WTC11 (cell line): ENCODE results near the gene EEF1AKMT3. TPM values are rescaled to one million over a fixed set of nuclear protein-coding genes. Genes with fewer than 3 reads are reported as not detected.

ENCODE experiments used
- ATAC-seq: fragments of 200-7000 bp; cut with Tn5 transposase; 2 replicates; pipeline ENCODE4 v1.10.0; 2021; ENCODE audit warnings: mild to moderate bottlenecking, moderate library complexity
- CTCF ChIA-PET: fragments of 300-600 bp; sonication (Branson Sonifier 250); formaldehyde crosslinking; loops from one replicate; lab custom pipeline; 2021; ENCODE audit warnings: antibody characterized with exemption; lab: Charles Lee
- POLR2A ChIA-PET: fragments of 350-600 bp; sonication (Branson Sonifier 250); formaldehyde crosslinking; loops from one replicate; lab custom pipeline; 2021; ENCODE audit warnings: antibody characterized with exemption; lab: Charles Lee
- DNase-seq: peaks from one replicate; pipeline ENCODE4 v3.0.0; 2021; ENCODE audit warnings: low spot score
- H3K27ac Mint-ChIP-seq: 2 replicates; pipeline ENCODE4 v1.8.0; 2021; ENCODE audit warnings: mixed read lengths
- H3K27me3 Mint-ChIP-seq: 2 replicates; pipeline ENCODE4 v1.8.0; 2021; ENCODE audit warnings: low read depth, mild to moderate bottlenecking, moderate library complexity, mixed read lengths
- H3K36me3 Mint-ChIP-seq: 2 replicates; pipeline ENCODE4 v1.8.0; 2021; ENCODE audit warnings: mixed read lengths
- H3K4me1 Mint-ChIP-seq: 2 replicates; pipeline ENCODE4 v1.8.0; 2022; ENCODE audit warnings: mixed read lengths
- H3K4me3 Mint-ChIP-seq: 2 replicates; pipeline ENCODE4 v1.8.0; 2021; ENCODE audit warnings: mild to moderate bottlenecking, moderate library complexity, mixed read lengths
- H3K9me3 Mint-ChIP-seq: 2 replicates; pipeline ENCODE4 v1.8.0; 2021; ENCODE audit warnings: mixed read lengths
- ATF1 ChIP-seq: sonication (generic); formaldehyde crosslinking; IDR thresholded peaks from 2 replicates; pipeline ENCODE4 v1.8.1; 2023; ENCODE audit warnings: mild to moderate bottlenecking, moderate library complexity, missing genetic modification reagents
- GRHL2 ChIP-seq: fragments of 250-450 bp; sonication (Bioruptor Pico); IDR thresholded peaks from 2 replicates; pipeline ENCODE4 v1.8.0; 2022; ENCODE audit warnings: mild to moderate bottlenecking, moderate library complexity; ENCODE audit not compliant: insufficient replicate concordance, severe bottlenecking
- MYBL2 ChIP-seq: sonication (generic); formaldehyde crosslinking; IDR thresholded peaks from 2 replicates; pipeline ENCODE4 v1.8.1; 2023; ENCODE audit warnings: mild to moderate bottlenecking, moderate library complexity, missing genetic modification reagents
- ZNF232 ChIP-seq: sonication (generic); formaldehyde crosslinking; IDR thresholded peaks from 2 replicates; pipeline ENCODE4 v1.8.0; 2022; ENCODE audit warnings: mild to moderate bottlenecking, missing genetic modification reagents
- ZNF263 ChIP-seq: sonication (generic); formaldehyde crosslinking; IDR thresholded peaks from 2 replicates; pipeline ENCODE4 v1.8.1; 2022; ENCODE audit warnings: low read depth, mild to moderate bottlenecking, moderate library complexity, missing genetic modification reagents
- total RNA-seq: library from RNA; stranded (reverse); gene quantifications from 3 replicates; pipeline ENCODE4 v1.2.3, GENCODE V29; 2021
- TF ChIP-seq, protein P1 (sequence below): sonication (generic); formaldehyde crosslinking; IDR thresholded peaks from 2 replicates; pipeline ENCODE4 v1.8.1; 2023; ENCODE audit warnings: mild to moderate bottlenecking, missing genetic modification reagents, borderline replicate concordance
- TF ChIP-seq, protein P2 (sequence below): sonication (generic); formaldehyde crosslinking; IDR thresholded peaks from 2 replicates; pipeline ENCODE4 v1.8.1; 2022; ENCODE audit warnings: mild to moderate bottlenecking, moderate library complexity, missing genetic modification reagents
- TF ChIP-seq, protein P3 (sequence below): sonication (generic); formaldehyde crosslinking; IDR thresholded peaks from 2 replicates; pipeline ENCODE4 v1.8.1; 2023; ENCODE audit warnings: mild to moderate bottlenecking, missing genetic modification reagents, moderate library complexity
- TF ChIP-seq, protein P4 (sequence below): sonication (generic); formaldehyde crosslinking; IDR thresholded peaks from 2 replicates; pipeline ENCODE4 v1.8.0; 2022; ENCODE audit warnings: mild to moderate bottlenecking, missing genetic modification reagents
- TF ChIP-seq, protein P5 (sequence below): sonication (generic); formaldehyde crosslinking; IDR thresholded peaks from 2 replicates; pipeline ENCODE4 v1.8.0; 2022; ENCODE audit warnings: missing genetic modification reagents
- TF ChIP-seq, protein P6 (sequence below): sonication (generic); formaldehyde crosslinking; IDR thresholded peaks from 2 replicates; pipeline ENCODE4 v1.8.0; 2023; ENCODE audit warnings: missing genetic modification reagents

EEF1AKMT3 gene
- total RNA-seq, 1 experiment from 2014 or later = 3.2 TPM

DNA sequence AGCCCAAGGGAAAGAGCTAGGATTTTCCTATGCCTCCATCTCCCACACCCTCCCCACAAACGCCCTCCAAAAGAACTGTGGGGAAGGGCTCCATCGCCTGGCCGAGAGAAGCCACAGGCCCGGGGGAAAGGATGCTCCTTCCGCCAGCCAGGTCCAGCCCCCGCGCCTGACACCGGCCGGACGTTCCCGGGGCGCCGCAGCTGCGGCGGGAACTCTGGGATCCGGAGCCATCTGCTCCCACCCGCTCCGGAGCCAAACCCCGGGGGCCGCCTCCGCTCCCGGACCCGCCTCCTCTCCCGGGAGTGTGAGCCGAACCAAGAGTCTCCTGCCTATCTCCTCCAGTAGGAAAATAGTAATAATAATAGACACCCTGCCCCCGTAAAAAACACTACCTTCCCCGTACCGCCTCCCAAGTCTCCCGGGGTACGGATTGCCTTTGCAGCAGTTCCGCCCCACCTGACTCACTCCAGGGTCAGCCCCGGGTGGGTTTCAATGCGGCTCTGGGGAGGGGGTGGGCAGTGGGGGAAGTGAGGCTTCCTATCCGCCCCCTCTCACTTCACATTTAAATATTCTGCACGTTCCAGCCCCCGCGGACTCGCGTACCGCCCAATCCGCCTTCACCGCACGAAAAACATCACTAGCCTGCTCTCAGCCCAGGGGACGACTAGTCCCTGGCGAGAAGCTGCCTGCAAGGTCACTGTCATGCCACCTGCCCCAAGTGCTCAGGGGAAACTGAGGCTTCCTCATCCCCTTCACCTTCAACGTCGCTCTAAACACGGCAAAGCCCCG, 36.3 kb upstream of the EEF1AKMT3 start (continued):
- TF ChIP-seq, protein P1, sequence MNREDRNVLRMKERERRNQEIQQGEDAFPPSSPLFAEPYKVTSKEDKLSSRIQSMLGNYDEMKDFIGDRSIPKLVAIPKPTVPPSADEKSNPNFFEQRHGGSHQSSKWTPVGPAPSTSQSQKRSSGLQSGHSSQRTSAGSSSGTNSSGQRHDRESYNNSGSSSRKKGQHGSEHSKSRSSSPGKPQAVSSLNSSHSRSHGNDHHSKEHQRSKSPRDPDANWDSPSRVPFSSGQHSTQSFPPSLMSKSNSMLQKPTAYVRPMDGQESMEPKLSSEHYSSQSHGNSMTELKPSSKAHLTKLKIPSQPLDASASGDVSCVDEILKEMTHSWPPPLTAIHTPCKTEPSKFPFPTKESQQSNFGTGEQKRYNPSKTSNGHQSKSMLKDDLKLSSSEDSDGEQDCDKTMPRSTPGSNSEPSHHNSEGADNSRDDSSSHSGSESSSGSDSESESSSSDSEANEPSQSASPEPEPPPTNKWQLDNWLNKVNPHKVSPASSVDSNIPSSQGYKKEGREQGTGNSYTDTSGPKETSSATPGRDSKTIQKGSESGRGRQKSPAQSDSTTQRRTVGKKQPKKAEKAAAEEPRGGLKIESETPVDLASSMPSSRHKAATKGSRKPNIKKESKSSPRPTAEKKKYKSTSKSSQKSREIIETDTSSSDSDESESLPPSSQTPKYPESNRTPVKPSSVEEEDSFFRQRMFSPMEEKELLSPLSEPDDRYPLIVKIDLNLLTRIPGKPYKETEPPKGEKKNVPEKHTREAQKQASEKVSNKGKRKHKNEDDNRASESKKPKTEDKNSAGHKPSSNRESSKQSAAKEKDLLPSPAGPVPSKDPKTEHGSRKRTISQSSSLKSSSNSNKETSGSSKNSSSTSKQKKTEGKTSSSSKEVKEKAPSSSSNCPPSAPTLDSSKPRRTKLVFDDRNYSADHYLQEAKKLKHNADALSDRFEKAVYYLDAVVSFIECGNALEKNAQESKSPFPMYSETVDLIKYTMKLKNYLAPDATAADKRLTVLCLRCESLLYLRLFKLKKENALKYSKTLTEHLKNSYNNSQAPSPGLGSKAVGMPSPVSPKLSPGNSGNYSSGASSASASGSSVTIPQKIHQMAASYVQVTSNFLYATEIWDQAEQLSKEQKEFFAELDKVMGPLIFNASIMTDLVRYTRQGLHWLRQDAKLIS (CRISPR knock-in tag) = no peak
- TF ChIP-seq, protein P2, sequence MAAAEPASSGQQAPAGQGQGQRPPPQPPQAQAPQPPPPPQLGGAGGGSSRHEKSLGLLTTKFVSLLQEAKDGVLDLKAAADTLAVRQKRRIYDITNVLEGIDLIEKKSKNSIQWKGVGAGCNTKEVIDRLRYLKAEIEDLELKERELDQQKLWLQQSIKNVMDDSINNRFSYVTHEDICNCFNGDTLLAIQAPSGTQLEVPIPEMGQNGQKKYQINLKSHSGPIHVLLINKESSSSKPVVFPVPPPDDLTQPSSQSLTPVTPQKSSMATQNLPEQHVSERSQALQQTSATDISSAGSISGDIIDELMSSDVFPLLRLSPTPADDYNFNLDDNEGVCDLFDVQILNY (CRISPR knock-in tag) = 0 out of 2 replicates have a peak, but pooled peaks have one; percentile 33
- TF ChIP-seq, protein P3, sequence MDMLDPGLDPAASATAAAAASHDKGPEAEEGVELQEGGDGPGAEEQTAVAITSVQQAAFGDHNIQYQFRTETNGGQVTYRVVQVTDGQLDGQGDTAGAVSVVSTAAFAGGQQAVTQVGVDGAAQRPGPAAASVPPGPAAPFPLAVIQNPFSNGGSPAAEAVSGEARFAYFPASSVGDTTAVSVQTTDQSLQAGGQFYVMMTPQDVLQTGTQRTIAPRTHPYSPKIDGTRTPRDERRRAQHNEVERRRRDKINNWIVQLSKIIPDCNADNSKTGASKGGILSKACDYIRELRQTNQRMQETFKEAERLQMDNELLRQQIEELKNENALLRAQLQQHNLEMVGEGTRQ (CRISPR knock-in tag) = 0 out of 2 replicates have a peak, but pooled peaks have one; percentile 27
- TF ChIP-seq ATF1 (CRISPR knock-in tag) = no peak
- TF ChIP-seq, protein P4, sequence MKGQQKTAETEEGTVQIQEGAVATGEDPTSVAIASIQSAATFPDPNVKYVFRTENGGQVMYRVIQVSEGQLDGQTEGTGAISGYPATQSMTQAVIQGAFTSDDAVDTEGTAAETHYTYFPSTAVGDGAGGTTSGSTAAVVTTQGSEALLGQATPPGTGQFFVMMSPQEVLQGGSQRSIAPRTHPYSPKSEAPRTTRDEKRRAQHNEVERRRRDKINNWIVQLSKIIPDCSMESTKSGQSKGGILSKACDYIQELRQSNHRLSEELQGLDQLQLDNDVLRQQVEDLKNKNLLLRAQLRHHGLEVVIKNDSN (CRISPR knock-in tag) = no peak
- TF ChIP-seq ZNF263 (CRISPR knock-in tag) = no peak
- 0 out of 2 replicates have a peak, but pooled peaks have one; percentile 28 for TF ChIP-seq ZNF232 (CRISPR knock-in tag)
- TF ChIP-seq MYBL2 (CRISPR knock-in tag) = no peak
- TF ChIP-seq, all 79 proteins: peak for 6

DNA sequence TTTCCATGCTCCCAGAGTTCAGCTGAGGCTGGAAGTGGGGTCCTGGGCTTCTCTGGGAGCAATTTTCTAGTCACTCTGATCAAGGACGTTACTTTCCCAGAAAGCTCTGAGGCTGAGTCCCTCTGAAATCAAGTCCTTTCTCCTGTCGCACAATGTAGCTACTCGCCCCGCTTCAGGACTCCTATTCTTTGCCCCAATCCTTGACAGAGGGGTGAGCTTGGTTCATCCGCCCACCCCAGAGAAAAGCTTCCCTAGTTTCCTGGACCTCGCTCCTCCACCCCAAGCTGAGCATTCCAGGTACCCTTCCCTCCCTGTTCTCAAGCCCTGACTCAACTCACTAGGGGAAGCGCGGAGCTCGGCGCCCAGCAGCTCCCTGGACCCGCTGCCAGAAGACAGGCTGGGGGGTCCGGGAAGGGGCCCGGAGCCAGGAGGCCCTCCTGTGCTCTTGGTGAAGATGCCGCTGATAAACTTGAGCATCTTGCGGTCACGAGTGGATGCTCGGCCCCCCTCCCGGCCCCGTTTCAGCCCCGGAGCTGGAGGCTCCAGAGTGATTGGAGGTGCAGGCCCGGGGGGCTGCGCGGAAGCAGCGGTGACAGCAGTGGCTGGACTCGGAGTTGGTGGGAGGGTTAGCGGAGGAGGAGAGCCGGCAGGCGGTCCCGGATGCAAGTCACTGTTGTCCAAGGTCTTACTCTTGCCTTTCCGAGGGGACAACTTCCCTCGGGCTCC, 35.5 kb upstream of the EEF1AKMT3 start:
- H3K27ac Mint-ChIP-seq = no peak overlapping the region
- CTCF ChIA-PET = interaction anchor here (0.5 to 6.6 kb wide), 21 partner anchors 8 to 980 kb away, joined by 3 to 146 read pairs (median 6); partner anchors contain the start of genes B4GALNT1, CYP27B1, OS9 and PIP4K2C
- TF ChIP-seq, protein P5, sequence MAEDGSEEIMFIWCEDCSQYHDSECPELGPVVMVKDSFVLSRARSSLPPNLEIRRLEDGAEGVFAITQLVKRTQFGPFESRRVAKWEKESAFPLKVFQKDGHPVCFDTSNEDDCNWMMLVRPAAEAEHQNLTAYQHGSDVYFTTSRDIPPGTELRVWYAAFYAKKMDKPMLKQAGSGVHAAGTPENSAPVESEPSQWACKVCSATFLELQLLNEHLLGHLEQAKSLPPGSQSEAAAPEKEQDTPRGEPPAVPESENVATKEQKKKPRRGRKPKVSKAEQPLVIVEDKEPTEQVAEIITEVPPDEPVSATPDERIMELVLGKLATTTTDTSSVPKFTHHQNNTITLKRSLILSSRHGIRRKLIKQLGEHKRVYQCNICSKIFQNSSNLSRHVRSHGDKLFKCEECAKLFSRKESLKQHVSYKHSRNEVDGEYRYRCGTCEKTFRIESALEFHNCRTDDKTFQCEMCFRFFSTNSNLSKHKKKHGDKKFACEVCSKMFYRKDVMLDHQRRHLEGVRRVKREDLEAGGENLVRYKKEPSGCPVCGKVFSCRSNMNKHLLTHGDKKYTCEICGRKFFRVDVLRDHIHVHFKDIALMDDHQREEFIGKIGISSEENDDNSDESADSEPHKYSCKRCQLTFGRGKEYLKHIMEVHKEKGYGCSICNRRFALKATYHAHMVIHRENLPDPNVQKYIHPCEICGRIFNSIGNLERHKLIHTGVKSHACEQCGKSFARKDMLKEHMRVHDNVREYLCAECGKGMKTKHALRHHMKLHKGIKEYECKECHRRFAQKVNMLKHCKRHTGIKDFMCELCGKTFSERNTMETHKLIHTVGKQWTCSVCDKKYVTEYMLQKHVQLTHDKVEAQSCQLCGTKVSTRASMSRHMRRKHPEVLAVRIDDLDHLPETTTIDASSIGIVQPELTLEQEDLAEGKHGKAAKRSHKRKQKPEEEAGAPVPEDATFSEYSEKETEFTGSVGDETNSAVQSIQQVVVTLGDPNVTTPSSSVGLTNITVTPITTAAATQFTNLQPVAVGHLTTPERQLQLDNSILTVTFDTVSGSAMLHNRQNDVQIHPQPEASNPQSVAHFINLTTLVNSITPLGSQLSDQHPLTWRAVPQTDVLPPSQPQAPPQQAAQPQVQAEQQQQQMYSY (CRISPR knock-in tag) = peak; percentile 73
- TF ChIP-seq, protein P6, sequence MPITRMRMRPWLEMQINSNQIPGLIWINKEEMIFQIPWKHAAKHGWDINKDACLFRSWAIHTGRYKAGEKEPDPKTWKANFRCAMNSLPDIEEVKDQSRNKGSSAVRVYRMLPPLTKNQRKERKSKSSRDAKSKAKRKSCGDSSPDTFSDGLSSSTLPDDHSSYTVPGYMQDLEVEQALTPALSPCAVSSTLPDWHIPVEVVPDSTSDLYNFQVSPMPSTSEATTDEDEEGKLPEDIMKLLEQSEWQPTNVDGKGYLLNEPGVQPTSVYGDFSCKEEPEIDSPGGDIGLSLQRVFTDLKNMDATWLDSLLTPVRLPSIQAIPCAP (CRISPR knock-in tag) = no peak
- TF ChIP-seq GRHL2 = no peak
- H3K36me3 Mint-ChIP-seq = no peaks in the 10 kb centered on the region
- POLR2A ChIA-PET = interaction anchor here (0.6 to 2.2 kb wide), 6 partner anchors 8 to 170 kb away, joined by 3 to 12 read pairs (median 4); partner anchors contain the start of genes CDK4, EEF1AKMT3, METTL1 and TSPAN31
- ATAC-seq = peak; percentile 4; the same call in 1 of the 2 replicates
- peaks cover 95% of the 10 kb centered on the region for H3K27me3 Mint-ChIP-seq
- DNase-seq = no peak
- peak overlapping the region; percentile 75 for H3K4me3 Mint-ChIP-seq
- no peaks in the 10 kb centered on the region for H3K9me3 Mint-ChIP-seq
- H3K4me1 Mint-ChIP-seq = peaks cover 25% of the 10 kb centered on the region
